Activated T-helper 9 cell treated with anti-CD3 and anti-CD28 coated beads, Interleukin-2, amount 50 U/mL, for 16 hours (primary cell): ENCODE results near the gene CYB5D1.
A peak's percentile ranks its signal among the peaks of the same experiment; 100 is the strongest.

Experiments
- DNase-seq: peaks from one replicate; pipeline ENCODE4 v3.0.0-alpha.2; 2020; ENCODE audit warnings: low read depth

Gene CYB5D1

DNA sequence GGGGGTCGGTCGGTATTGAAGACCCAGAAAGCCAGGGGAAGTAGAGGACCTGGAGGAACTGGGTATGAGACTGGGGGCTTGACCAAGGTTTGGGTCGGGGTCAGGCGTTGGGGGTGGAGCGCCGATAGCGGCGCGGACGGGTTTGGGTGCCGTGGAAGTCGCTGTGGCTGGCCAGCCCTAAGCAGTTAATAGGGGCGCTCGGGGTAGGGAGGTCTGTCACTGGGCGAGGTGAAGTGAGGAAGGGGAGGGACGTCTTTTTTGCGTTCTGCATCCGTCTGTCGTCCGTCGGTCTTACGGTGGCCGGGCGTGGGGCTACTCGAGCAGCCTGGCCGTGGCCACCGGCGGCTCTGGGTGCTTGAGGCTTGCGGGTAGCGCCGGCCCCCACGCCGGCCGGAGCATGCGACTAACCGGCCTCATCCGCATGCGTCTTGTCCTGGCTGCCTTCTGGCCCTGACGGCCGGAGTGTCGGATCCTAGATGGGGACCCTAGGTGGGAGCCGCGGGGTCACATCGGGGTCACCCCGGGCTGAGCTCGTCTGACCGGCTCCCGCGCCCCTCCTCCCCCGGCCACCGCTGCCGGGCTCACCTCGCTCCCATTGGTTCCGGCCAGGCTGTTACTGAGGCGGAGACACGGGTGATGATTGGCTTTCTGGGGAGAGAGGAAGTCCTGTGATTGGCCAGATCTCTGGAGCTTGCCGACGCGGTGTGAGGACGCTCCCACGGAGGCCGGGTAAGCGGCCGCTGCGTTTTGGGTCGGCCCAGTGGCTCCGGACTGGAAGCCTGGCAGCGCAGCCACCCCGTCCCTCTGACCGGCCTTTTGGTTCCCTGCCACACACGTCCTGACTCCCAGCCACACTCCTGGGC lies 13.3 kb upstream of the CYB5D1 start:
- DNase-seq, result peak; percentile 77

DNA sequence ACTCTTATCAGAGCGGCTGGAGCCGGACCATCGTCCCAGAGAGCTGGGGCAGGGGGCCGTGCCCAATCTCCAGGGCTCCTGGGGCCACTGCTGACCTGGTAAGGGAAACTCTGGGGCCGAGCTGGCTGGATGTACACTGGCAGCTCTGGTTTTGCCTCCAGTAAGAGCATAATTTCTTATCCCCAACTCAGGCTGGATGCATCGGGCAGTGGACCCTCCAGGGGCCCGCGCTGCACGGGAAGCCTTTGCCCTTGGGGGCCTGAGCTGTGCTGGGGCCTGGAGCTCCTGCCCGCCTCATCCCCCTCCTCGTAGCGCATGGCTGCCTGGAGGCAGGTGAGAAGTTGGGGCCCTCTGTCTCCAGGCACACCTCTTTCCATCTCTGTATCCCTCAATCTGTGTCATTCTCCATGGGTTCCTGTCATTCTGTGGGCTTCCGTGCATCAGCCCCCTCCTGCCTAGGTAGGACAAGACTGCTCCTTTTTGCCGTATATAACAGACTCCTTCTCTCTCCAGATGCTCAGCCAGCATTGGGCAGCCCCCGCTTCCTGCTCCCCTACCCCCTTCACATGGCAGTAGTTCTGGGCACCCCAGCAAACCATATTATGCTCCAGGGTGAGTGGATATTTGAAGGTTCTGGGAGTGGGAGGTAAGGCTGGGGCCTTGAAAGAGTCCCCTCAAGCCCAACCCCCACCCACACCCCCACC lies 12.3 kb upstream of the CYB5D1 start:
- DNase-seq, result no peak

DNA sequence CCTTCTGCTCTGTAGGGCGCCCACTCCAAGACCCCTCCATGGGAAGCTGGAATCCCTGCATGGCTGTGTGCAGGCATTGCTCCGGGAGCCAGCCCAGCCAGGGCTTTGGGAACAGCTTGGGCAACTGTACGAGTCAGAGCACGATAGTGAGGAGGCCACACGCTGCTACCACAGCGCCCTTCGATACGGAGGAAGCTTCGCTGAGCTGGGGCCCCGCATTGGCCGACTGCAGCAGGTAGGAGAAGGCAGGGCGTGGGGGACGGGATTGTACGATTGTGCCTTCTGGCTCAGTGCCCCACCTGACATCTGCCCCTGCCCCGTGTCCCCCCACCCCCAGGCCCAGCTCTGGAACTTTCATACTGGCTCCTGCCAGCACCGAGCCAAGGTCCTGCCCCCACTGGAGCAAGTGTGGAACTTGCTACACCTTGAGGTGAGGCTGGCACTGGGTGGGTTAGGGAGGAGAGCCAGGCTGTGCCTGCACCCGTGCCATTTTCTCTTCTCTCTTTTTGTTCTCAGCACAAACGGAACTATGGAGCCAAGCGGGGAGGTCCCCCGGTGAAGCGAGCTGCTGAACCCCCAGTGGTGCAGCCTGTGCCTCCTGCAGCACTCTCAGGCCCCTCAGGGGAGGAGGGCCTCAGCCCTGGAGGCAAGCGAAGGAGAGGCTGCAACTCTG lies 11.6 kb upstream of the CYB5D1 start:
- DNase-seq, result no peak

DNA sequence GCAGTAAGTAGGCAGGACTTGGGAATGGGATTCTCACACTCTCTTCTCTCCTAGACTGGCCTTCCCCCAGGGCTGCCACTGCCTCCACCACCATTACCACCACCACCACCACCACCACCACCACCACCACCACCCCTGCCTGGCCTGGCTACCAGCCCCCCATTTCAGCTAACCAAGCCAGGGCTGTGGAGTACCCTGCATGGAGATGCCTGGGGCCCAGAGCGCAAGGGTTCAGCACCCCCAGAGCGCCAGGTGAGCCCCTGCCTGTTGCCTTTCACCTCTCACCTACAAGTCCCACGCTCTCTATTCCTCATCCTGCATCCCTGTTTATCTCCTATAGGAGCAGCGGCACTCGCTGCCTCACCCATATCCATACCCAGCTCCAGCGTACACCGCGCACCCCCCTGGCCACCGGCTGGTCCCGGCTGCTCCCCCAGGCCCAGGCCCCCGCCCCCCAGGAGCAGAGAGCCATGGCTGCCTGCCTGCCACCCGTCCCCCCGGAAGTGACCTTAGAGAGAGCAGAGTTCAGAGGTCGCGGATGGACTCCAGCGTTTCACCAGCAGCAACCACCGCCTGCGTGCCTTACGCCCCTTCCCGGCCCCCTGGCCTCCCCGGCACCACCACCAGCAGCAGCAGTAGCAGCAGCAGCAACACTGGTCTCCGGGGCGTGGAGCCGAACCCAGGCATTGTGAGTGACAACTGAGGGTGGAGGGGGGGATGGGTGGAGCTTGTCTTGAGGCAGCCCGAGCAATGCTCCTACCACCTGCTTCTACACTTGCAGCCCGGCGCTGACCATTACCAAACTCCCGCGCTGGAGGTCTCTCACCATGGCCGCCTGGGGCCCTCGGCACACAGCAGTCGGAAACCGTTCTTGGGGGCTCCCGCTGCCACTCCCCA lies 10.8 kb upstream of the CYB5D1 start:
- DNase-seq, result no peak

- DNase-seq, result no peak
Measured at GRCh38 chr17:7848131-7848579, 9.6 kb upstream of the CYB5D1 start.

DNA sequence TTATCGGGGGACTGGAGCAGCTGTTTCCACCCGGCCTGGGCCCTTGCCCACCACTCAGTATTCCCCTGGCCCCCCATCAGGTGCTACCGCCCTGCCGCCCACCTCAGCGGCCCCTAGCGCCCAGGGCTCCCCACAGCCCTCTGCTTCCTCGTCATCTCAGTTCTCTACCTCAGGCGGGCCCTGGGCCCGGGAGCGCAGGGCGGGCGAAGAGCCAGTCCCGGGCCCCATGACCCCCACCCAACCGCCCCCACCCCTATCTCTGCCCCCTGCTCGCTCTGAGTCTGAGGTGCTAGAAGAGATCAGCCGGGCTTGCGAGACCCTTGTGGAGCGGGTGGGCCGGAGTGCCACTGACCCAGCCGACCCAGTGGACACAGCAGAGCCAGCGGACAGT lies 9.1 kb upstream of the CYB5D1 start:
- no peak for DNase-seq

- DNase-seq, result no peak
Measured at GRCh38 chr17:7849130-7849750, 8.6 kb upstream of the CYB5D1 start.

- no peak for DNase-seq
Measured at GRCh38 chr17:7849751-7850504, 7.9 kb upstream of the CYB5D1 start.

- DNase-seq, result no peak
Measured at GRCh38 chr17:7850701-7851437, 6.9 kb upstream of the CYB5D1 start.

DNA sequence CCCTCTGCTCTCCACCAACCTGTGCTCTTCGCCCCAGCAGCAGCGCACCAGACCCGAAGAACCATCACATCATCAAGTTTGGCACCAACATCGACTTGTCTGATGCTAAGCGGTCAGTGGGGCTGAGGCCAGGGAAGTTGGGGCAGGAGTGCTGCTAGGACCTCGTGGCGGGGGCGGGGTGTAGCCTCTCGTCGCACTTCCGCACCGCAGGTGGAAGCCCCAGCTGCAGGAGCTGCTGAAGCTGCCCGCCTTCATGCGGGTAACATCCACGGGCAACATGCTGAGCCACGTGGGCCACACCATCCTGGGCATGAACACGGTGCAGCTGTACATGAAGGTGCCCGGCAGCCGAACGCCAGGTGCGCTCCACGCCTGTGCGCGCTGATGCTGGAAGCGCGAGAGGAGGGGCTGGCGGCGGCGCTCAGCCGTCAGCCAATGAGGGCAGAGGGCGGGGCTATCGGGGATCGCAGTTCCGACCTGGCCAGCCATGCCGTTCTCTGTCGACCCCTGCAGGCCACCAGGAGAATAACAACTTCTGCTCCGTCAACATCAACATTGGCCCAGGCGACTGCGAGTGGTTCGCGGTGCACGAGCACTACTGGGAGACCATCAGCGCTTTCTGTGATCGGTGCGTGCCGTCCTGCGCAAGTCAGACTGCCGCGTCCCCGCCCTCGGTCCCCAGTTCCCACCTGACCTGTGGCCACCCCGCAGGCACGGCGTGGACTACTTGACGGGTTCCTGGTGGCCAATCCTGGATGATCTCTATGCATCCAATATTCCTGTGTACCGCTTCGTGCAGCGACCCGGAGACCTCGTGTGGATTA lies 6.2 kb upstream of the CYB5D1 start:
- peak; percentile 90 for DNase-seq

DNA sequence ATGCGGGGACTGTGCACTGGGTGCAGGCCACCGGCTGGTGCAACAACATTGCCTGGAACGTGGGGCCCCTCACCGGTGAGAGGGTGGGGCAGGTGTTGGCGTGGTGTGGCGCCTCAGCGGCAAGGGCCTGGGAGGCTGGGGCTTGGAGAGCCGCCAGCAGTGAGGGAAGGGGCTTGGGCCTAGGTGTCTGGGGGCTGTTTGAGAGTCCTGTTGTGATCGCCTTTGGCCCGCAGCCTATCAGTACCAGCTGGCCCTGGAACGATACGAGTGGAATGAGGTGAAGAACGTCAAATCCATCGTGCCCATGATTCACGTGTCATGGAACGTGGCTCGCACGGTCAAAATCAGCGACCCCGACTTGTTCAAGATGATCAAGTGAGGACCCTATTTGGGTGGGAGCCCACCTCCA lies 5.5 kb upstream of the CYB5D1 start:
- no peak for DNase-seq

GRCh38 chr17:7852919-7853690 lies 4.7 kb upstream of the CYB5D1 start:
- no peak for DNase-seq

- no peak for DNase-seq
Measured at GRCh38 chr17:7853691-7854038, 4.1 kb upstream of the CYB5D1 start.

- no peak for DNase-seq
Measured at GRCh38 chr17:7854078-7854777, 3.6 kb upstream of the CYB5D1 start.

DNA sequence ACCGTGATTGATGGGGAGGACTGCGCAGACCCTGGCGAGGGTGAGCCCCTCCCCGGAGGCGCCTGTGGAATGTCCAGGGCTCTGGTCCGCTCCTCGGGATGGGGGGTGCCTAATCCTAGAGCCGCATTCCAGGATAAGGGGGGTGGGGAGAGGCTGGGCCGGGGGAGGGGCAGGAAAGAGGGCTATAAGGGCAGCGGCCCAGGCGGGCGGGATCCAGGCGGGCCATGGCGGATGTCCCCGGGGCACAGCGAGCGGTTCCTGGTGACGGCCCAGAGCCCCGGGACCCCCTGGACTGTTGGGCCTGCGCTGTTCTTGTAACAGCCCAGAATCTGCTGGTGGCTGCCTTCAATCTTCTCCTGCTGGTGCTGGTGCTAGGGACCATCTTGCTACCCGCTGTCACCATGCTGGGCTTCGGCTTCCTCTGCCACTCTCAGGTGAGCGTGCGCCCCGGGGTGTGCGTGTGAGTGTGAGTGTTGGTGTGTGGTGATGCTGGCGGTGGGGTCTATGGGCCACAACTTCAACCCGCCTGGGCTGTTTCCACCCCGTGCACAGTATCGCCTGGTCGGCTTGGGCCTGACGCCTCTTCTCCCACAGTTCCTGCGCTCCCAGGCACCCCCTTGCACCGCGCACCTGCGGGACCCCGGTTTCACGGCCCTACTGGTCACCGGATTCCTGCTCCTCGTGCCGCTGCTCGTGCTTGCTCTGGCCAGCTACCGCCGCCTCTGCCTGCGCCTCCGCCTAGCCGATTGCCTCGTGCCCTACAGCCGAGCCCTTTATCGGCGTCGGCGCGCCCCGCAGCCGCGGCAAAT lies 2.7 kb upstream of the CYB5D1 start, which contains the start of gene TMEM88:
TSS of gene TMEM88 (plus strand) at position 216 of the 809 bp plus-strand sequence. CDS start at position 225, 9 bp downstream.
- DNase-seq, result no peak

- no peak for DNase-seq
Measured at GRCh38 chr17:7855660-7856010, 2.2 kb upstream of the CYB5D1 start.
